Measurements from ENCODE around the gene TAS2R50. TPM values are rescaled to one million over a fixed set of nuclear protein-coding genes. Genes with fewer than 3 reads are reported as not detected.

Gene TAS2R50
- total RNA-seq, 2 donors from 2014 or later, result 1.5 to 7.1 TPM

DNA sequence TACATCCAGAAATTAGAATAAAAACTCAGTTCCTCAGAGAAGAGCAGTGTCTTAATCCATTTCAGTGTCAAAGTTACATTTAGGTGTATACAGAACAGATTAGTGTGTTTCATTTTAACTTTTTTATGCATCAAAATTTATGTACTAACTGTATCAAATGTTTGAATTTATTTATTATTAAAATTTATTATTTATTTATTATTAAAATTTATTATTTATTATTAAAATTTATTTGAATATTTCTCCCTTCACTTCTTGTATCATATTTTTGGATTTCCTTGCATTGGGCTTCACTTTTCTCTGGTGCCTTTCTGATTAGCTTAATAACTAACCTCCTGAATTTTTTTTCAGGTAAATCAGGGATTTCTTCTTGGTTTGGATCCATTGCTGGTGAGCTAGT, 45.3 kb downstream of the TAS2R50 start:
- Histone ChIP-seq H3K36me3 (no peaks in the 10 kb centered on the region), H3K4me1 (ENCODE audit: control insufficient read depth in 1 of 2, low read depth in 2 of 2) (no peaks in the 10 kb centered on the region), H3K9me3 (no peaks in the 10 kb centered on the region), H3K27ac (no peak overlapping the region), H3K27me3 (replicated peaks; ENCODE audit: insufficient read depth) (no peaks in the 10 kb centered on the region), H3K4me3 (no peak overlapping the region)
- DNase-seq (ENCODE audit: low spot score), result no peak
- no peak for ATAC-seq (ENCODE audit: insufficient number of reproducible peaks, low FRiP score, low read depth)
- TF ChIP-seq, protein P1, sequence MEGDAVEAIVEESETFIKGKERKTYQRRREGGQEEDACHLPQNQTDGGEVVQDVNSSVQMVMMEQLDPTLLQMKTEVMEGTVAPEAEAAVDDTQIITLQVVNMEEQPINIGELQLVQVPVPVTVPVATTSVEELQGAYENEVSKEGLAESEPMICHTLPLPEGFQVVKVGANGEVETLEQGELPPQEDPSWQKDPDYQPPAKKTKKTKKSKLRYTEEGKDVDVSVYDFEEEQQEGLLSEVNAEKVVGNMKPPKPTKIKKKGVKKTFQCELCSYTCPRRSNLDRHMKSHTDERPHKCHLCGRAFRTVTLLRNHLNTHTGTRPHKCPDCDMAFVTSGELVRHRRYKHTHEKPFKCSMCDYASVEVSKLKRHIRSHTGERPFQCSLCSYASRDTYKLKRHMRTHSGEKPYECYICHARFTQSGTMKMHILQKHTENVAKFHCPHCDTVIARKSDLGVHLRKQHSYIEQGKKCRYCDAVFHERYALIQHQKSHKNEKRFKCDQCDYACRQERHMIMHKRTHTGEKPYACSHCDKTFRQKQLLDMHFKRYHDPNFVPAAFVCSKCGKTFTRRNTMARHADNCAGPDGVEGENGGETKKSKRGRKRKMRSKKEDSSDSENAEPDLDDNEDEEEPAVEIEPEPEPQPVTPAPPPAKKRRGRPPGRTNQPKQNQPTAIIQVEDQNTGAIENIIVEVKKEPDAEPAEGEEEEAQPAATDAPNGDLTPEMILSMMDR (IDR thresholded peaks at IDR 0.05), result no peak

DNA sequence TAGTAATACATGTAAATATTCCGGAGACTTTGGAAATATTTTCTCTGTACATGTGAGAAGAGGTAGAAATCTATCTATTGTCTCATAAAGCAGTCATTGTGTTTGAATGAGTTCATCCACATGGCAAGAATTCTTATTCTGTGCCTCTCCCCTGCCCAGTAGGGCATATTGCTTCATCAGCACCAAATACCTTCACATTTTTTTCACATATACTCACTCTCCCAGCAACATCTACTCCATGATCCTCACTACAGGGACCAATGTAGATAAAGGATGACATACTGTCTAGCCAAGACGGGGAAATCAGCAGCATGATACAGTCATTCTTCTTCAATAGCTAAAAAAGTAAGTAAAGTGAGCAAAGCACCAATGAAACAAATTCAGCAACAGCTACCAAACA, 46.3 kb downstream of the TAS2R50 start:
- DNase-seq (ENCODE audit: low spot score), result no peak
- no peak overlapping the region for H3K27ac ChIP-seq
- H3K36me3 ChIP-seq, result no peaks in the 10 kb centered on the region
- TF ChIP-seq, protein P1 (IDR thresholded peaks at IDR 0.05), result no peak
- no peak for ATAC-seq (ENCODE audit: insufficient number of reproducible peaks, low FRiP score, low read depth)
- H3K4me1 ChIP-seq (ENCODE audit: control insufficient read depth in 1 of 2, low read depth in 2 of 2), result no peaks in the 10 kb centered on the region
- no peak overlapping the region for H3K4me3 ChIP-seq
- no peaks in the 10 kb centered on the region for H3K9me3 ChIP-seq
- no peaks in the 10 kb centered on the region for H3K27me3 ChIP-seq (replicated peaks; ENCODE audit: insufficient read depth)

DNA sequence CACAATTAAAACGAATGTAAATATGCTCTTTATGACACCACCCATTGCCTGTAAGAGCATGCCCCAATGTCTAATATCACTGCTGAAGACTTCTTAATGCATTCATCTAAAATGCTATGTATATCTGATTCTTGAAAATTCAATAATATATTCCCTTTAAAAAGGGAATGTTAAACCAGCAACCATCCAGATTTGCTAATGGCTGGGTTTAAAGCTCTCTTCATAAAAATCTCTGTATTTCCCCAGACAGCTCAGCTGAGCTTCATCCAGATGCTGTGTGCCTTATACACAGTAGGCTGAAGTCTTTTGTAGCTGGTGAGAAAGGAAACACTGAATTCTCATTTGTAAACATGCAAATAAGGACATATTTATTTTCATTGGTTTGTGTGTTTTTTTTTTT, 47.5 kb downstream of the TAS2R50 start, which contains the start of gene TAS2R14:
Gene TAS2R14 (minus strand): TSS at position 101 of the 400 bp plus-strand sequence. CDS start 56 bp downstream, at position 45.
- no peak for ATAC-seq (ENCODE audit: insufficient number of reproducible peaks, low FRiP score, low read depth)
- Histone ChIP-seq H3K27me3 (replicated peaks; ENCODE audit: insufficient read depth) (no peaks in the 10 kb centered on the region), H3K27ac (no peak within 1 kb of the TSS), H3K4me3 (no peak within 1 kb of the TSS), H3K9me3 (no peaks in the 10 kb centered on the region), H3K4me1 (ENCODE audit: control insufficient read depth in 1 of 2, low read depth in 2 of 2) (no peaks in the 10 kb centered on the region), H3K36me3 (no peaks in the 10 kb centered on the region)
- TF ChIP-seq, protein P1 (IDR thresholded peaks at IDR 0.05), result no peak
- DNase-seq (ENCODE audit: low spot score), result no peak

DNA sequence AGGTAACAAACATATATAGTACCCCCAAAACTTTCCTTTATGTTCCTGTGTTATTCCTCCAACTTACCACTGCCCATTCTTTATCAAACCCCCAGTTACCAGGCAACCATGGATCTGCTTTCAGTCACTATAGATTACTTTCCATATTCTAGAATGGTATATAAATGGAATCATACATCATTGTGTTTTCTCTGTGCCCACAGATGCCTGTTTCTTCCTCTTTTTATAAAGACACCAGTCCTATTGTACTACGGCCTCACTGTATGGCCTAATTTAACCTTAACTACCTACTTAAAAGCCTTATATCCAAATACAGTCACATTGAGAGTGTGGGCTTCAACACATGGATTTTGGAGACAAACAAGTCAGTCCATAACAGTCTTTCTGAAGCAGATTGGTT, 50.2 kb downstream of the TAS2R50 start:
- H3K27ac ChIP-seq, result no peak overlapping the region
- no peaks in the 10 kb centered on the region for H3K36me3 ChIP-seq
- no peak for ATAC-seq (ENCODE audit: insufficient number of reproducible peaks, low FRiP score, low read depth)
- H3K4me3 ChIP-seq, result no peak overlapping the region
- no peaks in the 10 kb centered on the region for H3K27me3 ChIP-seq (replicated peaks; ENCODE audit: insufficient read depth)
- TF ChIP-seq, protein P1 (IDR thresholded peaks at IDR 0.05), result no peak
- H3K4me1 ChIP-seq (ENCODE audit: control insufficient read depth in 1 of 2, low read depth in 2 of 2), result no peaks in the 10 kb centered on the region
- DNase-seq (ENCODE audit: low spot score), result no peak
- no peaks in the 10 kb centered on the region for H3K9me3 ChIP-seq

Other genes starting within 250 kb of the TAS2R50 start
- not detected for gene TAS2R7, start 184.3 kb downstream of the TAS2R50 start, total RNA-seq
- not detected for gene TAS2R8, start 179.6 kb downstream of the TAS2R50 start, total RNA-seq
- not detected for gene TAS2R9, start 176.7 kb downstream of the TAS2R50 start, total RNA-seq
- gene TAS2R10, start 160.6 kb downstream of the TAS2R50 start, total RNA-seq, result 1 to 10 TPM in 1 of 2 donors, not detected in 1; 4.6 TPM
- gene PRR4, start 137.4 kb downstream of the TAS2R50 start, total RNA-seq, result 10 to 100 TPM in 1 of 2 donors, 1 to 10 TPM in 1; 5.7 to 22.7 TPM
- 10 to 100 TPM; 18.5 to 30.5 TPM for gene PRH1, start 102.7 kb downstream of the TAS2R50 start, total RNA-seq
- 1 to 10 TPM; 3.1 to 7.3 TPM for gene TAS2R13, start 77.3 kb downstream of the TAS2R50 start, total RNA-seq
- gene PRH2, start 57.7 kb downstream of the TAS2R50 start, total RNA-seq, result not detected
- gene TAS2R14, start 47.6 kb downstream of the TAS2R50 start, total RNA-seq, result 1 to 10 TPM; 1.9 to 5.4 TPM
- 1 to 10 TPM; 1.8 to 5.8 TPM for gene TAS2R20, start 11.4 kb upstream of the TAS2R50 start, total RNA-seq
- gene TAS2R19, start 35.7 kb upstream of the TAS2R50 start, total RNA-seq, result 10 to 100 TPM in 1 of 2 donors, 1 to 10 TPM in 1; 8.3 to 13.1 TPM
- gene TAS2R31, start 44.5 kb upstream of the TAS2R50 start, total RNA-seq, result 1 to 10 TPM; 2.7 to 9.5 TPM
- gene TAS2R46, start 75.4 kb upstream of the TAS2R50 start, total RNA-seq, result 1 to 10 TPM; 1.2 to 3.0 TPM
- 1 to 10 TPM; 2.7 to 6.3 TPM for gene TAS2R43, start 105.4 kb upstream of the TAS2R50 start, total RNA-seq
- 10 to 100 TPM in 1 of 2 donors, 1 to 10 TPM in 1; 4.1 to 15.1 TPM for gene TAS2R30, start 147.7 kb upstream of the TAS2R50 start, total RNA-seq
- 10 to 100 TPM in 1 of 2 donors, 1 to 10 TPM in 1; 4.7 to 10.4 TPM for gene SMIM10L1, start 184.3 kb upstream of the TAS2R50 start, total RNA-seq
- gene TAS2R42, start 200.0 kb upstream of the TAS2R50 start, total RNA-seq, result not detected